DND-41 (cell line): Measurements from ENCODE around the gene CARMIL3.

Experiments
- ATAC-seq: fragments of 200-7000 bp; cut with Tn5 transposase; 3 replicates; pipeline ENCODE4 v1.9.1; 2021; ENCODE audit warnings: low read depth; ENCODE audit not compliant: insufficient read depth
- DNase-seq: peaks from one replicate; pipeline ENCODE4 v3.0.0-alpha.2; 2020
- H2AFZ ChIP-seq: 2 replicates; pipeline ENCODE4 v1.6.0; 2012; ENCODE audit warnings: low read depth, low read length
- H3K27ac ChIP-seq: 2 replicates; pipeline ENCODE4 v1.5.1; 2012; ENCODE audit warnings: low read length, inconsistent platforms
- H3K27me3 ChIP-seq: fragments of 200-600 bp; sonication (generic); 2 replicates; pipeline ENCODE4 v1.6.0; 2012; ENCODE audit warnings: low read length, mild to moderate bottlenecking, inconsistent platforms; ENCODE audit not compliant: insufficient read depth, poor library complexity
- H3K36me3 ChIP-seq: 2 replicates; pipeline ENCODE4 v1.5.1; 2012; ENCODE audit warnings: low read length, inconsistent platforms; ENCODE audit not compliant: insufficient read depth
- H3K4me1 ChIP-seq: 2 replicates; pipeline ENCODE4 v1.5.1; 2012; ENCODE audit warnings: mild to moderate bottlenecking, low read length; ENCODE audit not compliant: insufficient read depth
- H3K4me2 ChIP-seq: 2 replicates; pipeline ENCODE4 v1.6.0; 2012; ENCODE audit warnings: mild to moderate bottlenecking, moderate library complexity, low read length, inconsistent platforms; ENCODE audit not compliant: insufficient read depth
- H3K4me3 ChIP-seq, 2 experiments: fragments of 200-600 bp in 1 of 2; shearing (Covaris generic) in 1 of 2; 2 replicates each; pipeline ENCODE4 v1.5.1; 2012 to 2016; ENCODE audit warnings: inconsistent platforms in 2 of 2, low read length in 2 of 2, mild to moderate bottlenecking in 2 of 2, low read depth in 1 of 2, moderate library complexity in 1 of 2
- H3K79me2 ChIP-seq: 2 replicates; pipeline ENCODE4 v1.6.0; 2012; ENCODE audit warnings: low read length, inconsistent platforms; ENCODE audit not compliant: insufficient read depth
- H3K9ac ChIP-seq: 2 replicates; pipeline ENCODE4 v1.6.0; 2012; ENCODE audit warnings: low read depth, mild to moderate bottlenecking, inconsistent platforms, low read length, moderate library complexity
- H3K9me3 ChIP-seq: 2 replicates; pipeline ENCODE4 v1.5.1; 2012; ENCODE audit warnings: low read length, moderate library complexity, mild to moderate bottlenecking, inconsistent platforms; ENCODE audit not compliant: insufficient read depth, severe bottlenecking
- H4K20me1 ChIP-seq: 2 replicates; pipeline ENCODE4 v1.6.0; 2012; ENCODE audit warnings: low read length; ENCODE audit not compliant: insufficient read depth
- CTCF ChIP-seq: IDR thresholded peaks from 2 replicates; pipeline ENCODE4 v1.5.1; 2012; ENCODE audit warnings: borderline replicate concordance, low read length, moderate library complexity, mild to moderate bottlenecking; ENCODE audit not compliant: poor library complexity, severe bottlenecking; ENCODE audit errors: extremely low read depth
- EZH2 ChIP-seq: IDR thresholded peaks from 3 replicates; pipeline ENCODE4 v1.6.1; 2012; ENCODE audit warnings: borderline replicate concordance, low read depth, mild to moderate bottlenecking, moderate library complexity, low read length, inconsistent platforms; ENCODE audit not compliant: severe bottlenecking

CARMIL3 gene

GRCh38 chr14:24113379-24113800 lies 61.6 kb downstream of the CARMIL3 start:
- Histone ChIP-seq H3K79me2 (peaks cover 22% of the 10 kb centered on the region), H3K4me3 (peak overlapping the region; percentile 28 to 63), H4K20me1 (no peaks in the 10 kb centered on the region), H3K27ac (peak overlapping the region; percentile 100), H3K9ac (peak overlapping the region; percentile 76), H3K36me3 (peaks cover 22% of the 10 kb centered on the region), H3K4me2 (peak overlapping the region; percentile 93), H3K27me3 (no peaks in the 10 kb centered on the region), H3K9me3 (no peaks in the 10 kb centered on the region), H2AFZ (peak overlapping the region; percentile 98), H3K4me1 (peaks cover 32% of the 10 kb centered on the region)
- ATAC-seq (no peak), DNase-seq (no peak)
- no peak for TF ChIP-seq CTCF
- no peak for TF ChIP-seq EZH2

GRCh38 chr14:24113801-24114531 lies 62.2 kb downstream of the CARMIL3 start:
- H2AFZ ChIP-seq: peak overlapping the region; percentile 98
- H3K4me3 ChIP-seq: peak overlapping the region; percentile 28 to 63
- H3K9me3 ChIP-seq: no peaks in the 10 kb centered on the region
- TF ChIP-seq CTCF (no peak), EZH2 (no peak)
- DNase-seq: peak; percentile 87
- no peaks in the 10 kb centered on the region for H3K27me3 ChIP-seq
- peaks cover 28% of the 10 kb centered on the region for H3K36me3 ChIP-seq
- H3K27ac ChIP-seq: peak overlapping the region; percentile 100
- peak overlapping the region; percentile 76 for H3K9ac ChIP-seq
- peak; percentile 57 for ATAC-seq
- peaks cover 22% of the 10 kb centered on the region for H3K79me2 ChIP-seq
- peaks cover 26% of the 10 kb centered on the region for H3K4me1 ChIP-seq
- no peaks in the 10 kb centered on the region for H4K20me1 ChIP-seq
- peak overlapping the region; percentile 93 for H3K4me2 ChIP-seq

GRCh38 chr14:24114532-24115421 lies 63.0 kb downstream of the CARMIL3 start, which contains the start of the genes DCAF11 and NRL:
TSS of gene DCAF11 (plus strand) at chr14:24114777. CDS start at chr14:24115595, 818 bp downstream.
TSS of gene NRL (minus strand) at chr14:24114949. CDS start at chr14:24082848, 32,101 bp downstream.
- Histone ChIP-seq H3K4me1 (peaks cover 23% of the 10 kb centered on the region), H3K9ac (peak within 1 kb of the TSS; percentile 76), H2AFZ (peak within 1 kb of the TSS; percentile 98), H3K4me2 (peak within 1 kb of the TSS; percentile 93), H3K79me2 (peaks cover 22% of the 10 kb centered on the region), H4K20me1 (no peaks in the 10 kb centered on the region), H3K27ac (peak within 1 kb of the TSS; percentile 100), H3K4me3 (peak within 1 kb of the TSS; percentile 28 to 63), H3K27me3 (no peaks in the 10 kb centered on the region), H3K36me3 (peaks cover 36% of the 10 kb centered on the region), H3K9me3 (no peaks in the 10 kb centered on the region)
- ATAC-seq: peak; percentile 87
- TF ChIP-seq EZH2: no peak
- no peak for TF ChIP-seq CTCF
- peak; percentile 99 for DNase-seq
